HG03064 (cell line): Measurements from ENCODE around the gene ETV6.
"Not testable (repeated sequence)": the region's sequence is repeated elsewhere in the genome, so short reads cannot be mapped to it uniquely, and the experiment has no call there.

Experiments
- ATAC-seq: cut with Tn5 transposase; IDR thresholded peaks from one replicate; pipeline ENCODE4 v1.9.1; 2021; ENCODE audit warnings: low read depth; ENCODE audit not compliant: unreplicated experiment

Gene ETV6

GRCh38 chr12:11896417-11896929, 247.0 kb downstream of the ETV6 start:
- no peak for ATAC-seq

DNA sequence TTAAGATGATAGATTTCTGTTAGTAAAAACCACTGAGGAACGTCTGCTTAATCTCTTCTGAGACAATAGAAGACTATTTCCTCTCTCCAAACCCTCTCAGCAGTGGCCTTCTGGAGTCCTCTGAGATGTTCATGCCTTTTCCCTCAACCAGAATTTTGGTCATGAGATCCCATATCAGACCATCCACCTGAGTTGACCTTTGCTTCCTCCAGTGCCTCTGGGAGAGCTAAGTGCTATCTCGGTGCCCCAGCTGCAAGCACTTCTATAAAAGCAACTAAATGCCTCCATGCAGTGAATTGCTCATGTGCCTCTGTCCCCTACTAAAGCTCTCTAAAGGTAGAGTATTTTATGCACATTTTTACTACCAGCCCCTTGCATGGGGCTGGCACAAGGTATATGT, 248.4 kb downstream of the ETV6 start:
- no peak for ATAC-seq

DNA sequence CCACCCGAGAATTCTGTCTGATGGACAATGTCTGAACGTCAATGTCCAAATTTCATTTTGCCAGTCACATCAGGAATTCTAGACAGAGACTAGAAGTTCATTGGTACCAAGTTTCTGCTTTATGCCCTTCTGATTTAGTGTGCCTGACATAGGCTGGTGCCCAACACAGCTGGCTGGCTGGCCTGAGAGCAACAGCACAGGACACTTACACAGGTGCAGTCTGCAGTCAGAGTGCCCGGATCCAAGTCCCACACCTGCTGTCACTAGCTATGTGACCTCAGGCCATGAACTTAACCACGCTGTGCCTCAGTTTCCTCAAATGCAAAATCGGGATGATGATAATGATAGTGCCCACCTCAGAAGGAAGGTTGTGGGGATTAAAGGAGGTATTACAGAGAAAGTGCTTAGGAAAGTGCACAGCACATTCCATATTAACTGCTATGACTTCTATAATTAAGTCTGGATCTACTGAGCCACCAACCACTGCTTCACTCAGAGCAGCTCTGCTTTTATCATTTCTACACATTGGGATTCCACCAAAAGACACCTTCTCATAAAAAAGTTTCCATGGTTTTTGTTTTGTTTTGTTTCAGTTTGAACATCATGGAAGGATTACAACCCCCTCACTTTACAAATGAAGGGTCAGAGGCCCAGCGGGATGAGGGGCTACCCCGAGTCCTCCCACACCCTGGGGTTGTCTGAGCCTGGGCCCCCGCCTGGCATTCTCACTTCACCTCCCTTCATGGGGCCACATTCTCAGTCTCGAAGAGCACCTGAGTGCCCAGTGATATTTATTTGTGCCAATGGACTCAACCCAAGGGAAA, 252.4 kb downstream of the ETV6 start:
- no peak for ATAC-seq

DNA sequence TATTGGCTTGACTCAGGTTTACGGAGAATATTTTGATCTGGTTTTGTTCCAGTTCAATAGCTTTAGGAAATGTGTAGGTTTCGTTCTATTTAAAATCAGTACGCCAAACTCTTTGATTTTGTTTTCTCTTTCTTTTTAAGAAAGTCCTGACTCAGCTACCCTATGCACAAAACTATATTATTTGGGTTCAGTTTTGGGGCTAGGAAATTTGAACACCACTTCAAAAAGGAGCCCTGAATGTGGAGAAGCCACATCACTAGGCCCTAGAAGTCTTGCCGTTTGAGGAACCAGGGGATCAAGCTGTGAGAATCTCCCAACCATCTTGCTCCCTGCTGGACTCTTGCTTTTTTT, 253.0 kb downstream of the ETV6 start:
- ATAC-seq = no peak

DNA sequence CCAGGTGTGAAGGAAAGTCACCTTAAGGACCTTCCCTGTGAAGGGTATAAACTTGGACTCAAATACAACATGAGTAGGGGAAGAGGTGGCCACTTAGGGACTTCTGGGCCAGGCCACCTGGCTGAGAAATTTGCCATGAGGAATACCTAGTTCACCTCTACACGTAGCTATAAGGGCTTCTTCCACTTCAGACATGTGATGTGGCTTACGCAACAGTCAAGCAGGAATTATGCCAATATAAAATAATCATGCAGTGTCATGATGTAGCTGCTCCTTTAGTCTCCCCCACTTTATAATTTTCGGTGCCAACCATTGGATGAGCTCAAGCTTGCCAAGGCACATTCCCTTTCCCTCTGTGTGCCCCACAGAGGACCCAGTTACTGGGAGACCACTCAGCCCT, 254.7 kb downstream of the ETV6 start:
- no peak for ATAC-seq

GRCh38 chr12:11905534-11905933, 256.1 kb downstream of the ETV6 start:
- no peak for ATAC-seq

- ATAC-seq = no peak
Measured at GRCh38 chr12:11906286-11906935, 256.9 kb downstream of the ETV6 start.

- ATAC-seq = no peak
Measured at GRCh38 chr12:11907625-11908024, 258.2 kb downstream of the ETV6 start.

GRCh38 chr12:11909406-11909805, 259.9 kb downstream of the ETV6 start:
- not testable (repeated sequence) for ATAC-seq

DNA sequence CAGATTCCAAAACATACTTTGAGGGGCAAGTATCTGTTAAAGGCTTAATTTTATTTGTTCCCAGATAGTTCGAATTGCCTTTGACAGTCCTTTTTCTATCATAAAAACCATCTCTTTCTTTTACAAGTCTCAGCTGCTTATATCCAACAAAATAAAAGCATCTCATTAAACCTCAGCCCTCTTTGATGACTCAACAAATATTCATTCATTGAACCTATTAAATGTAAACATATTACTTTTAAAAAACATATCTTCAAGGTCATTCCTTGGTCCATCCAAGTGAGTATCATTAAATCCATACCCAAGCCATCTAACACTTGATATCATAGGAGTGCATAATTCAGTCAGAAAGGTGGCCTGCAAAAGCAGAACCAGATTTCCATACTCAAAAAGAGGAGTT, 266.6 kb downstream of the ETV6 start:
- no peak for ATAC-seq

GRCh38 chr12:11916771-11917170, 267.3 kb downstream of the ETV6 start:
- no peak for ATAC-seq

DNA sequence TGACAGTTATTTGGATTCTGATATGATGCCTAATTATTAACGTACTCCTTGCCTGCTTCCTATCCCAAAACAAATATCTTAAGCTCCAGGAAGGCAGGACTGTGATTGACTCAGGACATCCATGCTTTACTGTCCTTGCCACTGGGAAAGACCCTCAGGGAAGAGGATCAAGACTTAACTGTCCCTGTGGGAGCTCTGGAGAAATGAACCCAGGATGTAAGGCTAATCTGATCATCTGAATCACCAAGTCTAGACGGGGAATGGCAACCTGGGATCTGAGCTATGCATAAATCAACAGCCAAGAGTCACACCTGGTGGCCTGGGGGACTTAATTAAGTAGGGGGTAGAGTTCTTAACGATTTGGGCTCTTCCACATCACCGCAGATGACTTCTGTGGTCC, 268.0 kb downstream of the ETV6 start:
- ATAC-seq = no peak

DNA sequence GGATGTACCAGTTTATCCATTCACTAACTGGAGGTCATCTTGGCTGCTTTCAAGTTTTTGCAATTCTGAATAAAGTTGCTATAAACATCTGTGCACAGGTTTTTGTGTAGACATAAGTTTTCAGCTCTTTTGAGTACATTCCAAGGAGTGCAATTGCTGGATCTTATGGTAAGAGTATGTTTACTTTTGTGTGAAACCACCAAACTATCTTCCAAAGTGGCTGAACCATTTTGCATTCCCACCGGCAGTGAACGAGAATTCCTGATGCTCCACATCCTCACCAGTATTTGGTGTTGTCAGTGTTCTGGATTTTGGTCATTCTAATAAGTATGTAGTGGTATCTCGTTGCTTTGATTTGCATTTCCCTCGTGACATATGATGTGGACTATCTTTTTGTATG, 270.8 kb downstream of the ETV6 start:
- no peak for ATAC-seq

- no peak for ATAC-seq
Measured at GRCh38 chr12:11922361-11922760, 272.9 kb downstream of the ETV6 start.

DNA sequence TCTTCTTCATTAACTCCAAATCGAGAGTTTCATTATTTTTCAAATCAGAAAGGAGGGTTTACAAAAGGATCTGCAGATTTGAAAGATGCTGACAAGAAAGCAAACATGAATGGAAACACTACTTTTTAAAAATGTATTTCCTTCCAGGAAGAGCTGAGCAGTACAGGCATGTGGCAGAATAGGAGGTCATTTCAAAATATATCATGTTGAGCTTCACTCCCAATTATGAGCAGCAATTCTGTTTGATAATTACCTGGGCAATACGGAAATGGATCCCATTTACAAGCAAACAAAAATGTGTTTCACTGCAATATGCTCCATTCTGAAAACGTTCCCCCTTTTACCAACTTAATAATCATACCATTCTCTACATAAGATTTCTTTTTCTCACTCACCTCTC, 273.6 kb downstream of the ETV6 start:
- no peak for ATAC-seq

DNA sequence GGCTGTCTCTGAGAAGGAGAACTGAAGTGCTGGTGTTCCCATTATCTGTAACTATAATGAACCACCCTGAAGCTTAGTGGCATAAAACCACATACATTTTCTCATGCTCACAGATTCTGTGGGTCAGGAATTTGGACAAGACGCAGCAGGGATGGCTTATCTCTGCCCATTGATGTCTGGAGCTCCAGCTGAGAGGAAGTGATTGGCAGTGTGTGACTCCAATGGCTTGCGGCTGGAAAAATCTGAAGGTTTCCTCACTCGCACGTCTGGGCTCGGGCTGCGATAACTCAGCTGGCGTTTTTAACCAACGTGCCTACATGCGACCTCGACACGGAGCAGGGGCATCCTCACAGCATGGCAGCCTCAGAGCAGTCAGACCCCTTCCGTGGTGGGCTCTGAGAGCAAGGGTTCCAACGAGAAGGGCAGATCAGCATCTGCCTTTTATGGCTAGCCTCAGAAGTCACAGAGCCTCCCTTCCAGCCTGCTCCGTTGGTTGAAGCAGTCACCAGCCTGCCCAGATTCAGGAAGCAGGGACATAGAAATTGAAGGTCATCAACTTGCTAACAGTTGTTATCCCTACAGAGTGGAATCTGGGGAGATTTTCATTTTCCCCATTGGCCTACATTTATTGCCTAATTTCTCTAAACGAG, 277.9 kb downstream of the ETV6 start:
- ATAC-seq = no peak

DNA sequence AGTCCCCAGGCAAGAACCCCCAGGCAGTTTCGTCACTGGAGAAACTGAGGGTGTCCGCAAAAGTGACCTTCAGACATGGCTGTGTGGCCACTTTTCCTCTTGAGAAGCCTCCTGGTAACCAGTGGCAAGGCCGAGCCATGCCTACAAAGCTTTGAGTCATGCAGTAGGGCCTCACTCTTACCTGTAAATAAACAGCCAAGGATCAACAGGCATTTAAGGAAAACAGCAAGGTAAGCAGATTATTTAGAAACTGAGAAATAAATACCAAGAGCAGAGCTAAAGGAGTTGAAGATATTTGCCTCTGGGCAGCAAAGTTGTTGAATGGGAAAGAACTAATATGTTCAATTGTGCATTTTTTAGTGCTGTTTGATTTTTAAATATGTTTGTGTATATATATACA, 280.2 kb downstream of the ETV6 start:
- no peak for ATAC-seq

DNA sequence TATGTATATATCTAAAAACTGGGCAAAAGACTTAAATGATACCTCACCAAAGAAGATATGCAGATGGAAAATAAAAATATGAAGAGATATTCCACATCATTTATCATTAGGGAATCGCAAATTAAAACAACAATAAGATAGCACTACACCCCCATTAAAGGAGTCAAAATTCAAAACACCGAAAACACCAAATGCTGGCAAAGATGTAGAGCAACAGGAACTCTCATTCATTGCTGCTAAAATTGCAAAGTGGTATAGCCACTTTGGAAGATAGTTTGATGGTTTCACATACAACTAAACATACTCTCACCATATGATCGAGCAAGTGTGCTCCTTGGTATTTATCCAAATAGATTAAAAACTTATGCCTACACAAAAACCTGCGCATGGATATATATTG, 289.7 kb downstream of the ETV6 start:
- no peak for ATAC-seq

DNA sequence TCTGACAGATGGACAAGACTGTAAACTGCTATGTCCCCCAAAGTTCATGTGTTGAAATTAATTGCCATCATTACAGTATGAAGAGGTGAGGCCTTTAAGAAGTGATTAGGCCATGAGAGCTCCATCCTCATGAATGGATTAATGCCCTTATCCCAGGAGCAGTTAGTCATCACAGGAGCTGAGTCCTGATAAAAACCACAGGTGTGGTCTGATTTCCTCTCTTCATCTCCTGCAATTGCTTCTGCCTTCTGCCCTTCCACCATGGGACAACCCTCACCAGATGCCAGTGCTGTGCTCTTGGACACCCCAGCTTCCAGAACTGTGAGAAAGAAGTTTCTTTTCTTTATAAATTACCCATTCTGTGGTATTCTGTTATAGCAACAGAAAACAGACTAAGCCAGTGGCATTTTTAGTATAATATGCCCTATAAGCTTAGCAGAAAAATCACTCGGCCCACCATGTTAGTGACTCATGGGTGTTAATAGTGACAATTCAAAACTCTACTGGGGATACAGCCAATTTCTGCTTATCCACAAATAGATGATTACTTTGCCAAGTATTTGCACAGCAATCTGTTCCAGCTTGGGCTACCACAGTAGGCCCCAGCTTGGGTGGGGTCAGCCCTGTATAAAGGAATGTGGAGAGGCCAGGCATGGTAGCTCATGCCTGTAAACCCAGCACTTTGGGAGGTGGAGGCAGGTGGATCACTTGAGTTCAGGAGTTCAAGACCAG, 292.3 kb downstream of the ETV6 start:
- ATAC-seq = no peak

DNA sequence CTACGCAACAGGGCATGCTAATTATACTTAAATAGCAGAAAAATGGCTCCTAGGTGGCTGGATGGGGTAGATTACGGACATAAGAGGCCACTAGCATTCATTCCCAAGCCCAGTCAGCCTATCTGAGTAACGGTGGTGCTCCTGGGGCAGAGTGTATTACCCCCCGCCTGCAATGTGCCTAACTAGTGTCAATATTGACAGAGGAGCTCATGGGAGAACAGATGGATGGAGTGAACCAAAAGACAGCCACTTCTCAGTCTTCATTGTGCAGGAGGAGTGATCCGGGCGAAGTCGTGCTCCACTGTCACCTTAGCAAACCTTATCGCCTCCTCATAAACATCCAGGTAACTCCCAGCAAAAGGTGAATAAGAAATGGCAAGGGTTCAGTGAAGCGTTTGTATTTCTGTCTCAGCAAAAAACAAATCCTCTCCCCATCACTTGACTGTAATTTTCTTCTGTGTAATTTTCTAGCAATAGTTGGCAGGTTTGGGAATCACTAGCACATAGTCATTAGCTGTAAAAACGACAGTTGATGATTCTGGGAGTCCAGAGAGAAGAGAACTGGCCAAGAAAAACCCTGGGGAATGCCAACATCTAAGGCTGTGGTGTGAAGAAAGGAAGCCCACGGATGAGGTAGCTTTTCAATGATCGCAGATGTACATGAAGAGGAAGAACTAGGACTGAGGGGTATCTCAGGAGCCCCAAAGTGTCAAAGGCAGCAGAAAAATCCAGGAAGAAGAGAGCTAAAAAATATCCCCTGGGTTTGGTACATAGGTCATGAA, 294.6 kb downstream of the ETV6 start:
- ATAC-seq = no peak
